ENCODE data around the gene MYBBP1A. TPM values are rescaled to one million over a fixed set of nuclear protein-coding genes. Genes with fewer than 3 reads are reported as not detected.
"Not testable (repeated sequence)": the region's sequence is repeated elsewhere in the genome, so short reads cannot be mapped to it uniquely, and the experiment has no call there.

MYBBP1A gene
- total and polyA plus RNA-seq, 2 of the 4 experiments (the other 2 are of a cell fraction): 22.6 to 45.9 TPM

DNA sequence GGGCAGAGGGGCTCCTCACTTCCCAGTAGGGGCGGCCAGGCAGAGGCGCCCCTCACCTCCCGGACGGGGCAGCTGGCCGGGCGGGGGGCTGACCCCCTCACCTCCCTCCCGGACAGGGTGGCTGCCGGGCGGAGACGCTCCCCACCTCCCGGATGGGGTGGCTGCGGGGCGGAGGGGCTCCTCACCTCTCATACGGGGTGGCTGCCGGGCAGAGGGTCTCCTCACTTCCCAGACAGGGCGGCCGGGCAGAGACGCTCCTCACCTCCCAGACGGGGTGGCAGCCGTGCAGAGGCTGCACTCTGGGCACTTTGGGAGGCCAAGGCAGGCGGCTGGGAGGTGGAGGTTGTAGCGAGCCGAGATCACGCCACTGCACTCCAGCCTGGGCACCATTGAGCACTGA is 23.2 kb upstream of the MYBBP1A start:
- H3K23ac ChIP-seq (ENCODE audit: low read depth, low read length); BruUV-seq (replicated peaks); intact Hi-C loops (cut with micrococcal nuclease); H4K91ac ChIP-seq (ENCODE audit: insufficient read depth, low read depth, low read length); H3K36me3 ChIP-seq (ENCODE audit: control insufficient read depth, insufficient read depth, low read length); H3K4me1 ChIP-seq (ENCODE audit: control insufficient read depth, insufficient read depth, low read length); H2BK5ac ChIP-seq (ENCODE audit: low read depth, low read length, poor library complexity, severe bottlenecking); dilution Hi-C loops (cut with HindIII; ENCODE audit: low sequenced_read_pairs, unreplicated experiment); H3K14ac ChIP-seq (replicated peaks; ENCODE audit: low read depth, low read length); H3K27ac ChIP-seq (ENCODE audit: insufficient read depth, low read length); H3K4me3 ChIP-seq (ENCODE audit: insufficient read depth, low read depth, low read length); POLR2A ChIA-PET (ENCODE audit: unreplicated experiment); H2AFZ ChIP-seq (replicated peaks; ENCODE audit: low read length, poor library complexity); H4K20me1 ChIP-seq (ENCODE audit: insufficient read depth, low read length); H3K4ac ChIP-seq (ENCODE audit: low read depth, low read length); H4K8ac ChIP-seq (ENCODE audit: low read depth in 2 of 2, low read length in 2 of 2); H2BK20ac ChIP-seq (ENCODE audit: low read depth, low read length); H4K5ac ChIP-seq (ENCODE audit: low read depth, low read length); H3K9me3 ChIP-seq (ENCODE audit: control insufficient read depth, insufficient read depth, low read length); DNase-seq; H2AK5ac ChIP-seq (ENCODE audit: low read depth, low read length); H2BK120ac ChIP-seq (ENCODE audit: low read depth, low read length); H2BK15ac ChIP-seq (ENCODE audit: low read depth, low read length); H3K9ac ChIP-seq (ENCODE audit: low read depth, low read length); H3K79me1 ChIP-seq (ENCODE audit: low read depth in 1 of 2, low read length in 2 of 2); H3K56ac ChIP-seq (ENCODE audit: extremely low read depth, insufficient read depth, low read length); H3K4me2 ChIP-seq (ENCODE audit: low read depth, low read length); H3K9me1 ChIP-seq (ENCODE audit: insufficient read depth, low read length); H3K18ac ChIP-seq (ENCODE audit: low read depth, low read length); H2AK9ac ChIP-seq (replicated peaks; ENCODE audit: low read depth, low read length, poor library complexity); ATAC-seq (ENCODE audit: low read depth): not testable (repeated sequence)
- in situ Hi-C loops (cut with MboI; ENCODE audit: low sequenced_read_pairs): loop anchor here (10.0 kb wide), 1 partner anchor 306 kb away; no protein-coding TSS in a partner anchor
- peaks cover 52% of the 10 kb centered on the region for H3K27me3 ChIP-seq (ENCODE audit: control insufficient read depth, insufficient read depth, low read length)
- CTCF ChIA-PET: interaction anchor here (1.0 kb wide), 1 partner anchor 13 kb away, joined by 4 read pairs; no protein-coding TSS in a partner anchor
- no CpG with 5 or more reads among the region's 24 CpGs for WGBS, 2 experiments (ENCODE audit: extremely low coverage in 2 of 2, insufficient read length in 1 of 2)
